Measurements from ENCODE around the gene UBLCP1.
A peak's percentile ranks its signal among the peaks of the same experiment; 100 is the strongest.
"Not testable (repeated sequence)": the region's sequence is repeated elsewhere in the genome, so short reads cannot be mapped to it uniquely, and the experiment has no call there.

The UBLCP1 gene, protein sequence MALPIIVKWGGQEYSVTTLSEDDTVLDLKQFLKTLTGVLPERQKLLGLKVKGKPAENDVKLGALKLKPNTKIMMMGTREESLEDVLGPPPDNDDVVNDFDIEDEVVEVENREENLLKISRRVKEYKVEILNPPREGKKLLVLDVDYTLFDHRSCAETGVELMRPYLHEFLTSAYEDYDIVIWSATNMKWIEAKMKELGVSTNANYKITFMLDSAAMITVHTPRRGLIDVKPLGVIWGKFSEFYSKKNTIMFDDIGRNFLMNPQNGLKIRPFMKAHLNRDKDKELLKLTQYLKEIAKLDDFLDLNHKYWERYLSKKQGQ

GRCh38 chr5:159262859-159263568, at the start of gene UBLCP1:
Gene UBLCP1 (plus strand): TSS chr5:159263290. CDS start chr5:159268916, 5,626 bp downstream.
- peak; percentile 36 for DNase-seq

GRCh38 chr5:159214486-159215271, 48.4 kb upstream of the UBLCP1 start:
- no peak for DNase-seq

GRCh38 chr5:159215886-159216285, 47.2 kb upstream of the UBLCP1 start:
- DNase-seq: no peak

DNA sequence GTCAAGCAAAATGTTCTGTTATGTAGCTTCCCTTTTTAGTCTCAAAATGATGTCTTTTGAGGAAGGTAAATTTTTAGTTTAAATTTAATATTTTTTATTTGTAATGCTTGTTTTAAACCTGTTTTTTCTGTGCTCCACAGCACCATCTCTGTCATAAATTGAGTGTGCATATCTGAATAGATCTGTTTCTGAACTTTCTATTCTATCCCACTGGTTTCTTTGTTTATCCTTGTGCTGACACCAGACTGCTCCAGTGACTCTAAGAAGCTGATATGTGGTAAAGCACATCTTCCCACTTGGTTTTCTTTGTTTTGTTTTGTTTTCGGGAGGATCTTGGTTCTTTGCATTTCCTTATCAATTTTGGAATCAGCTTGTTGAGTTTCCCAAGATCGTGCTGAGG, 46.6 kb upstream of the UBLCP1 start:
- DNase-seq: no peak

DNA sequence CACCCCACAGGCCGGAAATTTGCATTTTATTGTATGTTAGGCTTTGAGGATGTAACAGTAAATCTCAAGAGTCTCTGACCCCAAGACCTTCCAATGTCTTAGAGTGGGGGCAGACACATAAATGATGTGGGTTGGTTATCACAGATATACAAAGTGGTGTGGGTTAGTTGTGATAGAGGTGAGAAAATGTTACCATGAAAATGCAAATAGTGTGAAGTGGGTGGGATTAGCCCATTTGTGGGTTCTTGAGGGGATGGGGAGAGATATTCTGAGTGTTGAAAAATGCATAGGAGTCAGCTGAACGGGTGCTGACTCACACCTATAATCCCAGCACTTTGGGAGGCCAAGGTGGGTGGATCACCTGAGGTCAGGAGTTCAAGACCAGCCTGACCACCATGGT, 45.9 kb upstream of the UBLCP1 start:
- DNase-seq: no peak

DNA sequence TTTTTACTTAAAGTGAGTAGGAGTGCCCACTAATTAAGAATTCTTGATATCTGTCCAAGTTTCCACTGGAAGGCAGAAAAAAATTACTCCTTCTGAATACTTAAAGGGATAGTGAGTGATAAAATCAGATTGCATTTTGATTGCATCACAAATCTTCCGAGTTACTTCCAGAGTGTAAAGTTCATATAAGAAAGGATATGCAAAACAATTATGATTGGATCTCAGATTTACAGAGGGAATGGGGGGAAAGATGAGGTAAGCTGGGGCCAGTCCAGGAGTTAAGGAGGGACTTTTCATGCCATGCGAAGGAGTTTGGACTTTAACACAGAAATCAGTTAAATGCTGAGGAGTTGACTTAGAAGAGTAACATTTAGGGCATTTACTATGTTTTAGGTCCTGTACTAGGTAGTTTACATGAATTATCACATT, 44.5 kb upstream of the UBLCP1 start:
- no peak for DNase-seq

DNA sequence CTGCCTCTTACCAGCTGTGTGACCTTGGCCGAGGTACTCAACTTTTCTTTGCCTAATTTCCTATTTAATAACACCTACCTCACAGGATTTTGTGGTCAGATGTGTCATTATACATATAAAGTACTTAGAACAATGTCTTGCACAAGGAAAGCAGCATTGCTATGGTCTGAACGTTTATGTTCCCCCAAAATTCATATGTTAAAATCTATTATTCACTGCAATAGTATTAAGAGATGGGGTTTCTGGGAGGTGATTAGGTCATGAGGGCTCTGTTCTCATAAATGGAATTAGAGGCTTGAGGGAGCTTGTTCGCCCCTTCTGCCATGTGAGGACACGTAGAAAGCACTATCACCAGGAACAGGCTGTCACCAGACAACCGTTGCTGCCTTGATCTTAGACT, 42.9 kb upstream of the UBLCP1 start:
- no peak for DNase-seq

DNA sequence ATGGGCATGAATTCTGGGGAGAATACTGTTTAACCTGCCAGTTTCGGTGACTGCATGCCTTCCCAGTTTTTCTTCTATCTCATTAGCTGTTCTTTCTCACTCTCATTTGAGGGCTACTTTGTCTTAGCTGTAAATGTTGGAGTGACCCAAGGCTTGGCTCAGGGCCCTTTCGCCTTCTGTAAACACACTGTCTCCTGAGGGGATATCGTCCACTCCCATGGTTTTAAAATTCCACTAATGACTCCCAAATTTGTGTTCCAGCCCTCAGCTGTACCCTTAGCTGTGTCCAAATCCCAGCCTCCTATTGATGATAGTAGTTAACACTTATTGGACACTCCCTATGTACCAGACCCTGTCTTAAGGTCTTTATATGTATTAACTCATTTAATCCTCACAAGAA, 39.6 kb upstream of the UBLCP1 start:
- no peak for DNase-seq

- no peak for DNase-seq
Observed at GRCh38 chr5:159224471-159224870, 38.6 kb upstream of the UBLCP1 start.

- DNase-seq: no peak
Observed at GRCh38 chr5:159226451-159226850, 36.6 kb upstream of the UBLCP1 start.

GRCh38 chr5:159227452-159227851, 35.6 kb upstream of the UBLCP1 start:
- no peak for DNase-seq

DNA sequence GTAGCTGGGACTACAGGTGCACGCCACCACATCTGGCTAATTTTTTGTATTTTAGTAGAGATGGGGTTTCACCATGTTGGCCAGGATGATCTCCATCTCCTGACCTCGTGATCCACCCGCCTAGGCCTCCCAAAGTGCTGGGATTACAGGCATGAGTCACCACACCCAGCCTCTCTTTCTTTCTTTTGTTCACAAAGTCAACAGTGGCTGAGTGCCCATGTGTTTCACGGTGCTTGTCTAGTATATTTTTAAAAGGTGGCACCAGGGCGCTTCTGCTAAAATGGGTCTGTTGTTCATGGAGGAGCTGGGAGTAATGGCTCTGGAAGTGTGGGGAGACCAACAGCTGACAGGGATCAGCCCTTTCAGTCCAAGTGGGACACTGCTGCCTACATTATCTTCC, 35.0 kb upstream of the UBLCP1 start:
- DNase-seq: not testable (repeated sequence)

- no peak for DNase-seq
Observed at GRCh38 chr5:159230657-159231056, 32.4 kb upstream of the UBLCP1 start.

GRCh38 chr5:159231167-159231566, 31.9 kb upstream of the UBLCP1 start:
- DNase-seq: no peak

GRCh38 chr5:159235871-159236520, 27.1 kb upstream of the UBLCP1 start:
- DNase-seq: not testable (repeated sequence)

- no peak for DNase-seq
Observed at GRCh38 chr5:159240301-159240870, 22.7 kb upstream of the UBLCP1 start.

DNA sequence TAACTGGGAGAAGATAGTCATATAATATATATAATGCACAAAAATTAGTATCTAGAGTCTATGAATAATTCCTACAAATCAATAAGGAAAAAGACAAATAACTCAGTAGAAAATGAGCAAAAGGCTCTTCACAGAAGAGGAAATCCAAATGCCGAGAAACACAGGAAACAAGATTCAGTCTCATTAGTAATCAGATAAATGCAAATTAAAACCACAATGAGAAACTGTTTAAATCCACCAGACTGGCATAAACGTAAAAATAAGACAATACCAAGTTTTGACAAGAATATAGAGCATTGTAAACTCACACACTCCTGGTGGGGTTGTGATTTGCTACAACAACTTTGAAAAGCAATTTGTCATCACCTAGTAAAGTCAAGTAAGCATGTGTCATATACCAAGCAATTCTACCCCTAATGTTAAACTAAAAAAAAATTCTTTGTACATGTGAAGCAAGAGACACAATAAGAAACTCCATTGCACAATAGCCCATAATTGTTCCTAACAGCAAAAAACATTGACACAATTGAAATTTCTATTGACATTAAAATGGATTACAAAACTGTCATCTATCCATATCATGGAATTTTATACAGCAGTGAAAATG, 21.0 kb upstream of the UBLCP1 start:
- no peak for DNase-seq

GRCh38 chr5:159242656-159243055, 20.4 kb upstream of the UBLCP1 start:
- no peak for DNase-seq

DNA sequence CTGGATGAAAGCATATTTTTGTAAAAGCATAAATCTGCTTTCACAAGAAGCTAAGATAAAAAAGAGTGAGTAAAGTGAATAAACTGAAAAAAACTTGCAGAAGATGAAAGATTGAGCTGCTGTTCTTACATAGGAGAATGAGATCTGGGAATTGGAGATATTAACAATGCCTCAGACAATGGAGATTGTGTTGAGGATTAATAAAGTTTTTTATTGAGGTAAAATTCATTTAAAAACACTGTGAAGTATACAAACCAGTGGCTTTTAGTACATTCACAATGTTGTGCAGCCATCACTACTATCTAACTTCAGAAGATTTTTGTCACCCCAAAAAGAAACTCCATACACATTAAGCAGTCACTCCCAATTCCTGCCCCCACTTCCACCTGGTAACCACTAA, 19.7 kb upstream of the UBLCP1 start:
- DNase-seq: no peak

GRCh38 chr5:159244163-159244562, 18.9 kb upstream of the UBLCP1 start:
- DNase-seq: no peak

DNA sequence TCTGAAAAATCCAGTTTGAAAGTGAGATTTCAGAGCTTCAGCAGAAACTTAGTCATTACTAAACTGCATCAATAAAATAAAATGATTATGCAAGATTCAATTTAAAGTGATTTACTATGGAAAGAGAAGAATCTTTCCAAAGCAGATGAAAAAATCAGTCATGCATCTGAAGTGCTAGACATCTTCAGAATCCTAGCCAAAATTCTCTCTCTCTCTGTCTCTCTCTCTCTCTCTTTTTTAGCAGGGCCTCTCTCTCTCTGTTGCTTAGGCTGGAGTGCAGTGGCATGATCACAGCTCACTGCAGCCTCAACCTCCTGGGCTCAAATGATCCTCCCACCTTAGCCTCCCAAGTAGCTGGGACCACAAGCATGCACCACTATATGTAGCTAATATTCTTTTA, 18.2 kb upstream of the UBLCP1 start:
- DNase-seq: no peak

DNA sequence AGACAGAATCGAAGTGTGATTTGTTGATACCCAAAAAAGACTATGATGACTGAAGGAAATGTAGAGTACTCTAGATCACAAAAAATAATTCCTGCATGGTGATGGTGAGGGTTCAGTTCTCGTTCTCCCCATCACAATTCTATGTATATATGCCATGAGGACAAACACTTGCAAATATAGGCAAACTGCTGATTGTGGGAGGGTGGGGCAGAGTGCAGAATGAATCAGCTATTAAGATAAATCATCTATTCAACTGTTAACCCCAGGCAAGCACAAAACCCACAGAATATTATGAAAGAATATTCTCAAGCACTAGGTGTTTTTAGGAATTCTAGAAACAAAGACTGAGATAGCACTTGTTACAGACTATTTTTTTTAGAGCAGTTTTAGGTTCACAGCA, 13.9 kb upstream of the UBLCP1 start:
- DNase-seq: no peak

Data from NCI-H2107 (cell line).